GM12872 (cell line): ENCODE results near the gene KCNK15.

Experiments used
- TF ChIP-seq, protein P1 (sequence below): IDR thresholded peaks from 3 replicates; pipeline ENCODE4 v1.5.1; 2011; ENCODE audit warnings: low read depth, mild to moderate bottlenecking, low read length, moderate library complexity; ENCODE audit not compliant: insufficient read depth

Gene KCNK15

DNA sequence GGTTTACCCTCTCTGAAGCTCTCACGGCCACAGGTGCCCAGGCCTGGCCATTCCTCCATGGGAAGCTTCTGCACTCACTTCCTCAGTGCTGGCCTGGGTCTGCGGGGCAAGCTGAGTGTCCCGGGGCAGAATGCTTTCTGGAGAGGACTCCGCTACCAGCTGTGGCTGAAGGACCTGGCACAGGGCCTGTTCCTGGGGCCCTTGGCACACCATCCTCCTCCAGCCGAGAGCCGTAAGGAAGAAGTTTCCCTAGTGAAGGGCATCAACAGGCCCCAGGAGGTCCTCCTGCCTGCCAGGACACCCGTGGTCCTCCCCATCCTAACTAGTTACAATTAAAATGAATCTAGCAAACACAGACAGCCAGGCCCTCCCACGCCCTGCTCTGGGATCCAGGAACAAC, 14.0 kb upstream of the KCNK15 start:
- TF ChIP-seq, protein P1, sequence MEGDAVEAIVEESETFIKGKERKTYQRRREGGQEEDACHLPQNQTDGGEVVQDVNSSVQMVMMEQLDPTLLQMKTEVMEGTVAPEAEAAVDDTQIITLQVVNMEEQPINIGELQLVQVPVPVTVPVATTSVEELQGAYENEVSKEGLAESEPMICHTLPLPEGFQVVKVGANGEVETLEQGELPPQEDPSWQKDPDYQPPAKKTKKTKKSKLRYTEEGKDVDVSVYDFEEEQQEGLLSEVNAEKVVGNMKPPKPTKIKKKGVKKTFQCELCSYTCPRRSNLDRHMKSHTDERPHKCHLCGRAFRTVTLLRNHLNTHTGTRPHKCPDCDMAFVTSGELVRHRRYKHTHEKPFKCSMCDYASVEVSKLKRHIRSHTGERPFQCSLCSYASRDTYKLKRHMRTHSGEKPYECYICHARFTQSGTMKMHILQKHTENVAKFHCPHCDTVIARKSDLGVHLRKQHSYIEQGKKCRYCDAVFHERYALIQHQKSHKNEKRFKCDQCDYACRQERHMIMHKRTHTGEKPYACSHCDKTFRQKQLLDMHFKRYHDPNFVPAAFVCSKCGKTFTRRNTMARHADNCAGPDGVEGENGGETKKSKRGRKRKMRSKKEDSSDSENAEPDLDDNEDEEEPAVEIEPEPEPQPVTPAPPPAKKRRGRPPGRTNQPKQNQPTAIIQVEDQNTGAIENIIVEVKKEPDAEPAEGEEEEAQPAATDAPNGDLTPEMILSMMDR: no peak

DNA sequence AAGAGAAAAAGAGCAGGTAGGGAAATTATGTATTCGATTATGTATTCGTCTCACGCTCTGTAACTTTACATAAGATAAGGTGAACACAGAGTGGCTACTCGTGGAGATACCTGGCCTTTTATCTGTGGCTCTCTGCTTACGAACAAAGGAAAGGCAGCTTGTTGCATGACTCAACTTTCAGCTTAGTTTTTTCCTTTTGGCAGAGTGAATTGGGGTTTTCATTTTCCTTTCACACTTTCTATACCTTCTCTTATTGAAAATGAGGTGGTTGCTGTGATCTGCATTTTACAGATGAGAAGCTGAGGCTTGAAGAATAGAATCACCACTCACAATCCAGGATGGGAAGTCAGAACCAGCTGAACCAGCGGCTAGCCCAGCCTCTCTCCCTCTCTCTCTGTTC, 13.3 kb upstream of the KCNK15 start:
- TF ChIP-seq, protein P1: no peak

DNA sequence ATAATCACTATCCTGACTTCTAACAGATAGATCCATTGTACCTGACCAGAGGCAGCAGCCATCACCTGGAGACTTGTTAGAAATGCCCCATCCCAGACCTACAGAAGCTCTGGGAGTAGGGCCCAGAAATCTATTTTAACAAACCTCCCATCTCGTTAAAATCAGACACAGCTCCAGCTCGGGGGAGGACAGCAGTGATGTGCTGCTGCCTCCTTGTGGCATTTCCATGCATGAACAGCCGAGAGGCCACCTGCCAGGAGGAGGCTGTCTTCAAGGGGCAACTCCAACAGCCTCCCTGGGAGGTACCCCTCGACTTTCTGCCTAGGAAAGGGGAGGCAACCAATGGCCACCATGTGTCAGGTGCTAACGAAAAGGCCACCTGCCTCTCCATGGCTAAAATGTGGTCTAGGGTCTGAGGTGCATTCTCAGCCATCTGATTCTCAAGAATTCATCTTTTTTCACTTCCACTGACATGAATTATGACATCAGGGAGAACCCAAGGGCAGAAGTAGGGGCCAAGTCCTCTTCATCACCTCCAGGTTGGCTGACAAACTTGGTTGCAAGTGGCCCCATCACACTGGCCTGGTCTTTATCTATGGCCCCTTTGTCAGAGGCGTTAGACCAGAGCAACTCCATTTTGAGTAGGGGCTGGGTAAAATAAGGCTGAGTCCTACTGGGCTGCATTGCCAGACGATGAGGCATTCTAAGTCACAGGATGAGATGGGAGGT, 12.2 kb upstream of the KCNK15 start:
- TF ChIP-seq, protein P1: peak; percentile 88

DNA sequence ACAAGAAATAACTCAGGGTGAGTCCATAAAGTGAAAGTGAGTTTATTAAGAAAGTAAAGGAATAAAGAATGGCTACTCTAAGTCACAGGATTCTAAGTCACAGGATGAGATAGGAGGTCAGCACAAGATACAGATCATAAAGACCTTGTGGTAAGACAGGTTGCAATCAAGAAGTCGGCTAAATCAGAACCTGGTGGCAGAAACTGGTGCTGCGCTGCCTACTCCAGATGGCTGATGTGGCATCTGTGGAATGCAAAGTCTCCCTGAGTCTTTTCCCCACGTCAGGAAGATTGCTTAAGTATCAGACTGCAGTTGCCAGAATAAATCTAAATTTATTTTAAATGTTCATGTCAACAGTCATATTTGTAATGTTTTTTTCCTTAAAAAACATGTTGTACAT, 10.7 kb upstream of the KCNK15 start:
- TF ChIP-seq, protein P1: peak; percentile 22; the same call in 1 of the 3 replicates

DNA sequence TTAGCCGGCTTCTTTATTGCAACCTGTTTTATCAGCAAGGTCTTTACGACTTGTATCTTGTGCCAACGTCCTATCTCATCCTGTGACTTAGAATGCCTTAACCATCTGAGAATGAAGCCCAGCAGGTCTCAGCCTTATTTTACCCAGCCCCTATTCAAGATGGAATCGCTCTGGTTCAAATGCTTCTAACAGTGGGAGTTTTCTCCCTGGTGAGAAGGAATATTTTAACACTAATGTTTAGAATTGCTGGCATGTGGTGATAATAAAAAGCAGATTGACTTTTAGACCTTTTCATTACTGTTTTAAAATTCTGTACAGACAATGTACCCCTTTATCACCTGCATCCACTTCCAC, 9.9 kb upstream of the KCNK15 start:
- TF ChIP-seq, protein P1: no peak

DNA sequence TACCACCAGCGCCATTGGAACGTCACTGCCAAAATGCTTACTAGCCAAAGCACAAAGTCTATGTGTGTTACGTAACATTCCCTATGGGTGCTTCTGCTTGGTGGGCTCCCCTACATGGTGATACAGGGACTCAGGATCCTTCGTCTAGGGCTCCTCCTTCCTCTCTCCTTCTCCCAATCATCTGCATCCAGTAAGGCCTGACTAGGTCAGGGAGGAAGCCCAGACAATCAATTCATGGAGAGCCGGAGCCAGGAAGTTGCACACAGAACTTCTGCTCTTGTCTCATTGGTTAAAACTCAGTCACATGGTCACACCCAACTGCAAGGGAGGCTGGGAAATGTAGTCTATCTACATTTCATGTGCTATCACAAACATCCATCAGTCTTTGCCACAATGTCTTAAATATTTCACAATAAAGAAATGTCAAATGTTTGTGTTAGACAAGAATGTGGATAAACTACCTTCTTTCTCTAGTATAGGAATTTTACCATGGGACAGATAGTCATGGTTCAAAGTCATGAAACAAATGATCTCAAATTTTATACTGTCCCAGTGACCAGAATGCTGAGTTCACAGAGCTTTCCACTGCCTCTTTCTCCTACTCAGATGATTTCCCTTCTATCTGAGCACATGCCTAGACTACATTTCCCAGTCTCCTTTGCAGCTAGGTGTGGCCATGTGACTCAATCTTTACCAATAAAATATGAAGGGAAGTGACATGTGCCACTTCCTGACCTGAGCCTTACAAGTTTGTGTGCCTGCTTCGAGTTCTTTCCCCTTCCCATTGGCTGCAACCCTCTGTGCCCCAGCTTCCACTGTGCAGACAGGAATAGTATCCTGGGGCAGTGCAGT, 9.3 kb upstream of the KCNK15 start:
- TF ChIP-seq, protein P1: no peak

DNA sequence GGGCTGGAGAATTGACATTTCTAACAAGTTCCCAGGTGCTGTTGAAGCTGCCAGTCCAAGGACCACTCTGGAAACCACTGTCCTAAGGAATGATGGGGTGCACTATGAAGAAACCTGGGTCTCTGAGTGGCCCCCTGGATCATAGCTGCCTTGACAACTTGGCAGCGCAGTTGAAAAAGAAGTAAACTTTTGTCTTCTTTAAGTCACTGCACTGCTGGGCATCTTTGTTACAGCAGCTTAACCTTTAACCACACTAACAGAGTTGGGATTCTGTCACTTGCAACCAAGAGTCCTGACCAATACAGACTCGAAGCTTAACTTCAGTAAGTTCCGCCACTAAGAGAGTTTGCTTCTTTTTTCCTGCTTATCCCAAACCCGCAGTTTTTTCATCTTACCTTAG, 8.5 kb upstream of the KCNK15 start:
- TF ChIP-seq, protein P1: no peak
